ENCODE results near the gene ICAM2.

The ICAM2 gene

GRCh38 chr17:64041912-64042311 lies 21.5 kb upstream of the ICAM2 start:
- Histone ChIP-seq H3K9me3 (replicated peaks; ENCODE audit: insufficient read depth, low read length) (no peaks in the 10 kb centered on the region), H3K4me3 (ENCODE audit: low read length) (no peak overlapping the region), H3K9me2 (replicated peaks; ENCODE audit: insufficient read depth, low read length) (no peaks in the 10 kb centered on the region), H2AFZ (ENCODE audit: low read length) (no peak overlapping the region), H3F3A (ENCODE audit: insufficient read depth, low read length) (peaks cover 51% of the 10 kb centered on the region), H3K27me3 (replicated peaks; ENCODE audit: insufficient read depth, low read length) (no peaks in the 10 kb centered on the region), H3K4me2 (ENCODE audit: low read depth, low read length) (no peak overlapping the region), H3K4me1 (ENCODE audit: low read length) (no peaks in the 10 kb centered on the region), H3K9ac (ENCODE audit: low read length) (no peak overlapping the region), H3K79me2 (ENCODE audit: low read length) (peaks cover 59% of the 10 kb centered on the region), H3K27ac (ENCODE audit: low read length) (no peak overlapping the region), H3K36me3 (replicated peaks; ENCODE audit: insufficient read depth, low read length) (peaks cover 53% of the 10 kb centered on the region), H4K20me1 (ENCODE audit: insufficient read depth, low read length) (no peaks in the 10 kb centered on the region)
- DNase-seq, result no peak
- TF ChIP-seq EZH2phosphoT487 (IDR thresholded peaks at IDR 0.05; ENCODE audit: low read length), result no peak
- no peak for TF ChIP-seq CTCF (IDR thresholded peaks at IDR 0.05; ENCODE audit: low read length)
- no peak for TF ChIP-seq EZH2 (optimal IDR thresholded peaks at IDR 0.05; ENCODE audit: low read depth, low read length)

DNA sequence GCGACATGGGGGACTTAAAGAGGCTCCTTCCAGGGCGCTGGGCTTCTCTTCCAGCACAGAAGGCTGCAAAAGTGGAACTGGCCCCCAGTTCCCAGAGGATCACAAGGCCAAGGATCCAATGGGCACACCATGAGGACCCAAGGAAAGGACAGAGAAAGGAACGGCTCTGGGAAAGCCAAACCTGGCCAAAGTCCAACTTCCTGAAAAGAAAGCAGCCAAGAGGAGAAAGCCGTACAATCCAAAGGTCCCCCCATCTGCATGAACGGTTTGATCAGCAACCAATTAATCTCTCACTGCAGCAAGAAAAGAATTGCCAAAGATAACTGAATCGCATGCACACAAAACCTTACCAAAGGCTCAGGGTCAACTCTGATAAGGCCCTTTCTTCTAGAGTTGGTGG lies 19.8 kb upstream of the ICAM2 start:
- Histone ChIP-seq H3K27ac (ENCODE audit: low read length) (no peak overlapping the region), H3K79me2 (ENCODE audit: low read length) (peaks cover 42% of the 10 kb centered on the region), H3F3A (ENCODE audit: insufficient read depth, low read length) (peaks cover 57% of the 10 kb centered on the region), H3K9me3 (replicated peaks; ENCODE audit: insufficient read depth, low read length) (no peaks in the 10 kb centered on the region), H3K9ac (ENCODE audit: low read length) (no peak overlapping the region), H3K4me1 (ENCODE audit: low read length) (no peaks in the 10 kb centered on the region), H2AFZ (ENCODE audit: low read length) (no peak overlapping the region), H3K27me3 (replicated peaks; ENCODE audit: insufficient read depth, low read length) (no peaks in the 10 kb centered on the region), H4K20me1 (ENCODE audit: insufficient read depth, low read length) (no peaks in the 10 kb centered on the region), H3K36me3 (replicated peaks; ENCODE audit: insufficient read depth, low read length) (peaks cover 43% of the 10 kb centered on the region), H3K4me3 (ENCODE audit: low read length) (no peak overlapping the region), H3K4me2 (ENCODE audit: low read depth, low read length) (no peak overlapping the region), H3K9me2 (replicated peaks; ENCODE audit: insufficient read depth, low read length) (no peaks in the 10 kb centered on the region)
- TF ChIP-seq CTCF (IDR thresholded peaks at IDR 0.05; ENCODE audit: low read length) (no peak), EZH2phosphoT487 (IDR thresholded peaks at IDR 0.05; ENCODE audit: low read length) (no peak), EZH2 (optimal IDR thresholded peaks at IDR 0.05; ENCODE audit: low read depth, low read length) (no peak)
- no peak for DNase-seq

DNA sequence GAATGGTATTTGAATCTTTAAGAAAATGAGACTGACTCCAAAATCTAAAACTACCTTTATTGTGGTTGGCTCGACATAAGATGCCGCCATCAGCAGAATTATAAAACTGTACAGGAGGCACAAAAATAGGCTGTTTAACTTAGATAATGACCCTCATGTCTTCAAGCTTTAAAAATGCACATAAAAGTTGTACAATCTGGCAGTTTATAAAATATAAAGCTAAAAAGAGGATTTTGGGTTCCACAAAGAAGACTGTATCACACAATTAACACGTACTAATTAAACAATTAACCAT lies 18.6 kb upstream of the ICAM2 start:
- Histone ChIP-seq H3K9me3 (replicated peaks; ENCODE audit: insufficient read depth, low read length) (no peaks in the 10 kb centered on the region), H3K27ac (ENCODE audit: low read length) (no peak overlapping the region), H3K4me1 (ENCODE audit: low read length) (no peaks in the 10 kb centered on the region), H3K9me2 (replicated peaks; ENCODE audit: insufficient read depth, low read length) (no peaks in the 10 kb centered on the region), H3F3A (ENCODE audit: insufficient read depth, low read length) (peaks cover 53% of the 10 kb centered on the region), H3K36me3 (replicated peaks; ENCODE audit: insufficient read depth, low read length) (peaks cover 31% of the 10 kb centered on the region), H3K27me3 (replicated peaks; ENCODE audit: insufficient read depth, low read length) (no peaks in the 10 kb centered on the region), H4K20me1 (ENCODE audit: insufficient read depth, low read length) (no peaks in the 10 kb centered on the region), H3K4me2 (ENCODE audit: low read depth, low read length) (no peak overlapping the region), H3K4me3 (ENCODE audit: low read length) (no peak overlapping the region), H3K9ac (ENCODE audit: low read length) (no peak overlapping the region), H2AFZ (ENCODE audit: low read length) (no peak overlapping the region), H3K79me2 (ENCODE audit: low read length) (peaks cover 31% of the 10 kb centered on the region)
- no peak for TF ChIP-seq CTCF (IDR thresholded peaks at IDR 0.05; ENCODE audit: low read length)
- TF ChIP-seq EZH2phosphoT487 (IDR thresholded peaks at IDR 0.05; ENCODE audit: low read length), result no peak
- TF ChIP-seq EZH2 (optimal IDR thresholded peaks at IDR 0.05; ENCODE audit: low read depth, low read length), result no peak
- no peak for DNase-seq
